ENCODE data around the gene RHEX.
A peak's percentile ranks its signal among the peaks of the same experiment; 100 is the strongest.

RHEX gene

DNA sequence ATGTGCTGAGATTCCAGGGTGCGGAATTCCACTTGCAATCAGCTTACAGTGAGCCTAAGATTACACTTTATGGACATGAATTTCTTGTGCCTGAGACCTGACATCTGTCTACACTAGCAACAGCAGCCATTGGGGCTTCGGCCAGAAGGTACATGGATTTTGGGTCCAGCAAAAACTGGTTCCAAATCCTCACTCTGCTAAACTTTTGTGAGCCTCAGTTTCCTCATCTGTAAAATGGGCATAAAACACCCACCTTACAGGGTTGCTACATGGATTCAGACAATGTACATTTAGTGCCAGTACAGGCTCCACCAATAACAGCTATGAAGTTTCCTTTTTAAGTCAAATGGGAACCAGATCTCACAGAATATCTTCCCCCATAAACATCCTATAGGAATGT lies 30.8 kb downstream of the RHEX start:
- no peak for DNase-seq (ENCODE audit: low read depth in 2 of 2, low spot score in 1 of 2)

- no peak for DNase-seq (ENCODE audit: low read depth in 2 of 2, low spot score in 1 of 2)
These were observed 34.1 kb downstream of the RHEX start for GRCh38 chr1:206087091-206087490.

- DNase-seq (ENCODE audit: low read depth in 2 of 2, low spot score in 1 of 2) = no peak
These were observed 36.4 kb downstream of the RHEX start for GRCh38 chr1:206089341-206089740.

- no peak for DNase-seq (ENCODE audit: low read depth in 2 of 2, low spot score in 1 of 2)
These were observed 41.1 kb downstream of the RHEX start for GRCh38 chr1:206094024-206094423.

DNA sequence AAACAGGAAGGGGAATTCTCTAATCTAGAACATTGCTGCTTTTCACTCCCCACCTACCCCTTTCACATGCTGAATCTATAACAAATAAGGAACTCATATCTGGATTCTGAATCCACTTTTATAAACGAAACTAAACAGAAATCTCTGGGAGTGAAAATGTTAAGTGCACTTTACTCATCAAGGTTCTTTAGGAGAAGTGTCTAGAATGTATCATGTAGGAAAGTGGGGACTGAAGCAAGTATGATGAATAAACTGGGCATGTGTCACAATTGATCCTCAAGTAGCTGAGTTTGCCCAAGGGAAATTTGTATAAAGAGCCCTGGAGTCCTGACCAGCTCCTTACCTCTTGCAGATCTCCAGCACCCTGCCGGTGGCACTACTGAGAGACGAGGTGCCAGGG lies 44.4 kb downstream of the RHEX start:
- no peak for DNase-seq (ENCODE audit: low read depth in 2 of 2, low spot score in 1 of 2)

- DNase-seq (ENCODE audit: low read depth in 2 of 2, low spot score in 1 of 2) = no peak
These were observed 45.4 kb downstream of the RHEX start for GRCh38 chr1:206098242-206098919.

- DNase-seq (ENCODE audit: low read depth in 2 of 2, low spot score in 1 of 2) = no peak
These were observed 47.3 kb downstream of the RHEX start for GRCh38 chr1:206100226-206100815.

DNA sequence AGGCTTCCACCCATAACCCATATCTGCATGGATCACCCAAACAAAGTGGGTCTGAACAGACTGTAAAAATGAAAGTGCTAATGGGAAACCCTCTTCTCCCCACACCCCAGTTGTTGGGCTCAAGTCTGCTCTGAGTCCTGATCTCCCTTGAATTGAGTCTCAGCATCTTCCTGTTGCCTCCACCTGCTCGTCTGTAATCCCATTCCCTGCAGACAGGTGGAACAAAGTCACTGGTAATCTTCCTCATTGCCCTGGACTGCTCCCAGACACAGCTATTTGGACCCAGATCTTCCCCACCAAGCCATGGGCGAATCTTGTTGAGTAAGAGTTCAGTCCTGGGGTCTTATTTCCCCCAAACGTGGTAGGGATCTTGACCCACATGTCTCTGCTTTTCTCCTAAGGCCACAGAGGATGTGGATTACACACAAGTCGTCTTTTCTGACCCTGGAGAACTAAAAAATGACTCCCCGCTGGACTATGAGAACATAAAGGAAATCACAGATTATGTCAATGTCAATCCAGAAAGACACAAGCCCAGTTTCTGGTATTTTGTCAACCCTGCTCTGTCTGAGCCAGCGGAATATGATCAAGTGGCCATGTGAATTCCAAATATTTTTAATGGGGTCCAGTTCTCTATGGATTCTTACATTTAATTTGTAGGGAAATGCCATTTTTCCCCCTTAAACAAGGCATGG lies 48.5 kb downstream of the RHEX start:
- no peak for DNase-seq (ENCODE audit: low read depth in 2 of 2, low spot score in 1 of 2)

GRCh38 chr1:206102292-206102936 lies 49.4 kb downstream of the RHEX start:
- DNase-seq (ENCODE audit: low read depth in 2 of 2, low spot score in 1 of 2) = no peak

GRCh38 chr1:206103979-206104378 lies 51.0 kb downstream of the RHEX start:
- no peak for DNase-seq (ENCODE audit: low read depth in 2 of 2, low spot score in 1 of 2)

DNA sequence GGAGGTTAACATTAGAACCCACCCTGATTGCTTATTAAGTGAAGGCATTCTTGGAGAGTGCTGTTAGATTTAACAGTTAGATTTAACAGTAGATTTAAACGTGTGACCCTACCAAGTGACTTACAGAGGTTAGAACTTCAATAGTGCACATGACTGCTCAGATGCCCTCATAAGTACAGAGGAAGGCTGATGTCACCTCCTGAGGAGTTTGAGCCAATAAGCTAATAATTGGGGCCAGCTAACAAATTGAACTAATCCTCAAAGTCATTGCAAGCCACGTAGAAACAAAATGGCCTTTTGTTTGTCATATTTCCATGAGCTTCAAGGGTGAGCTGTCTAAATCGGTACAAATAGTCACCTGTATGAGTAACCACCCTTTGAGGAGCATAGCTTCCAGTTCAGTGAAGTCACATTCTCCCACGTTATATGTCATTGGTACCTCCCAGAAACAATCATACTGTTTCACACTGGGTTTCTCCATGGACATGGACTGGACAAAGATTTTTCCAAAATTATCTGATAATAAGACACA lies 52.6 kb downstream of the RHEX start:
- no peak for DNase-seq (ENCODE audit: low read depth in 2 of 2, low spot score in 1 of 2)

- DNase-seq (ENCODE audit: low read depth in 2 of 2, low spot score in 1 of 2) = peak; percentile 48 to 50
These were observed 53.6 kb downstream of the RHEX start for GRCh38 chr1:206106328-206107167.

- DNase-seq (ENCODE audit: low read depth in 2 of 2, low spot score in 1 of 2) = no peak
These were observed 54.2 kb downstream of the RHEX start for GRCh38 chr1:206107168-206107544.

GRCh38 chr1:206108635-206109034 lies 55.7 kb downstream of the RHEX start:
- no peak for DNase-seq (ENCODE audit: low read depth in 2 of 2, low spot score in 1 of 2)

DNA sequence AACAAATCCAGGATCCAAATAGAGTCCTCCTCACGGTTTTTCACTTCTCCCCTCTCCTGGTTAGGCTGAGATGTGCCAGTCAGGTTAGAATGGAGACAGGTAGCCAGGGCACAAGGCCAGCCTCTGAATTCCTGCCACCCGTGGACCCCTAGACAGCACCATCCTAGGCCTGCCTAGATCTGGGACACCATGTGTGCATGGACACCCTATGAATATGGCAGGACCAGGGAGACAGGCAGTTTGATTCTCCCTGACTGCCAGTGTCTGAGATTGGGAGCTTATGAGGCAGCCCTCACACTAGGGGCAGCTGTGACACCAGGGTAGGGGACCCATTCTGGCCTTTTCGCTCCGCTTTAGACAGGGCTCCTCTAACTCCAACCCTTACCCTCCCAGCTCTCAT lies 56.7 kb downstream of the RHEX start:
- no peak for DNase-seq (ENCODE audit: low read depth in 2 of 2, low spot score in 1 of 2)

- no peak for DNase-seq (ENCODE audit: low read depth in 2 of 2, low spot score in 1 of 2)
These were observed 57.2 kb downstream of the RHEX start for GRCh38 chr1:206110161-206110560.

DNA sequence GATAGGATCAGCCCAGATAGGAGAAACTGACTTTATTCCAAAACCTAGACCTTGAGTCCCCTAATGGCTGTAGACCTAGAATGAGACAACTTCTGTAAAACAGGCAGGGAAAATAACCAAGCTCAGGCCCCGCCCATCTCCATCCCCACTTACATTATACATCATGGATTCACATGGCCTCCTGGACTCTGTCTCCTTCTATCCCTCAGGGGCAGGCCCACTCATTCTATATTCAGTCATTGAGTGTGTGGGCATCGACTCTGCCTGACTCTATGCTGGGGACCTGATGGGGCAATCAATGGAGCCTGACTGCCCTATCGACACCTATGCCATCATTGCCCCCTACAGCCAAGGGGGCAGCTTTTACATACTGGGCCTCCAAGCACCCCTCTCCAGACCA lies 57.8 kb downstream of the RHEX start:
- no peak for DNase-seq (ENCODE audit: low read depth in 2 of 2, low spot score in 1 of 2)

DNA sequence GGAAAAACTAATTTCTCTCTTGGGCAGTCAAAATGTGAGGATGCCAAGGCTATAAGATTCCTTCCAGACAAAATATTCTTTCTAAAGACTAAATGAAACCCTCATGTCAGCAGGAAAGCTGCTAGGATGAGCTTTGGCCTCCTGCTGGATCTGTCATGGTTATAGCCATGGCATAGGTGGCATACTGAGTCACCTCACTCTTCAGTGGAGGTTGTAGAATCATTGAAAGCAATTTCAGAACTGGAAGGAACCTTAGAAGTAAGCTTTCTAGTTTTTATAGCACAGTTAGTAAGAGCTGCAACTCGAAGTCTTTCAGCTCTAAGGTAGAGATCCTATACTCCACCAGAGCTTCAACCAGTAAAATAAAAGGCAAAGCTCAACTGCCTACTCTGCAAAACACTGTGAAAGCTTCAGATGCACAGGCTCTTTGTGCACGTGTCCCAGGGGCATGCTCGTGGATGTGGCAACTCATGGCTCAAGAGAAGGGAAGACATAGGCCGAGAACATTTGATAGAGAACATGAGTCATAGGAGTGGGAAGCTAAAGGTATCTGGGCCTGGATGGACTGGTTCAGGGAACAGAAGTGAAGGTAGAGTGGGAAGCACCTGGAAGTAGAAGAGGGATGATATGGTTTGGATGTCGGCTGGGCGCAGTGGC lies 58.4 kb downstream of the RHEX start:
- no peak for DNase-seq (ENCODE audit: low read depth in 2 of 2, low spot score in 1 of 2)

- DNase-seq (ENCODE audit: low read depth in 2 of 2, low spot score in 1 of 2) = no peak
These were observed 59.8 kb downstream of the RHEX start for GRCh38 chr1:206112600-206113301.
